Activated T-cell treated with anti-CD3 and anti-CD28 coated beads, Interleukin-2, amount 50 U/mL, for 48 hours (primary cell): ENCODE results near the gene ADIG.

ENCODE experiments used
- DNase-seq, 2 experiments: peaks; one replicate each; pipeline ENCODE4 v3.0.0-alpha.2; 2020

Gene ADIG

DNA sequence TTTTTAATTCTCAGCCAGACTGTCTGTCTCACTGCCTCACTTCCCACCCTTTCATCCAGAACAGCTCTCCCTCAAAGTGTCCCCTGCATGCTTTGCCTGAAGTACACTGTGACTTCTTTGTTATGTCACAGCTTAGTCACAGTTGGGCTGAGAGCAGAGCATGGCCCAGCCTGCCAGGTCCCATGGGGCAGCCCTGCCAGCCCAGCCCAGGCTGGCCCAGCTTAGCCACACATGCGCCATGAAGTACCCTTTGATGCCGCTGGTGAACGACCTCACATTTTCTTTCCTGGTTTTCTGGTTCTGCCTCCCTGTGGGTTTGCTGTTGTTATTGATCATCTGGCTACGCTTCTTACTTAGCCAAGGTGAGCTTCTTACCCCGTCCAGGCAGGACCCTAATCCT is at the start of gene ADIG:
Gene ADIG, plus strand, starts transcription at position 185 of the 400 bp plus-strand sequence. Its CDS starts 54 bp downstream, at position 239.
- no peak for DNase-seq

DNA sequence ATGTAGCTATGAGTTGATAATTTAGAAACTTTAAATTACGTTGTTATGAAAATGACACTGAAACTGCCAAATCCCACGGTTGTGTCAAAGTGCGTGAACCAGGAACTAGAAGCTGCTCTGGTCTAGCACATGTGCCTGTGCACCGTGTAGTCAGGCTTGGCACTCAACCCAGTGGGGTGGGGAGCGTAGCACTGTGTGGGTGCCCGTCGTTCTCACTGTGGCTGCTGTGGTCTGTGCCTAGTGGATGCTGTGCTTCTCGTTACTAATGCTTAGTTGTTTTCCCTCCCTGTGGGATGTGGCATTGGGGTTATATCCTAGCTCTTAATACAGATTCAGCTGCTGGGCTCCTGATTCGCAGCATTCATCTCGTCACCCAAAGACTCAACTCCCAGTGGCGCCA is 46.2 kb upstream of the ADIG start:
- DNase-seq = peak; percentile 36 to 55

DNA sequence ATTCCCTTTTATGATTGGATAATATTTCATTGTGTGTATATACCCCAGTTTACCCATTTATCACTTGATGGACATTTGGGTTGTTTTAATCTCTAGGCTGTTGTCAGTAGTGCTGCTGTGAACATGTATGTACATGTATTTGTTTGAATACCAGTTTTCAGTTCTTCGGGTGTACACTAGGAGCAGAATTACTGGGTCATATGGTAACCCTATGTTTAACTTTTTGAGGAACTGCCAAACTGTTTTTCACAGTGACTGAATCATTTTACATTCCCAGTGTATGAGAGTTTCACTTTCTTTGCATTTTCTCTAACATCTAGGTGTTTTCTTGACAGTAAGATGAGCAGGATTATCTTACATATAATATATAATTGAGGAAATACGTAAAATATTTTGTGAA is 44.7 kb upstream of the ADIG start:
- DNase-seq = no peak

DNA sequence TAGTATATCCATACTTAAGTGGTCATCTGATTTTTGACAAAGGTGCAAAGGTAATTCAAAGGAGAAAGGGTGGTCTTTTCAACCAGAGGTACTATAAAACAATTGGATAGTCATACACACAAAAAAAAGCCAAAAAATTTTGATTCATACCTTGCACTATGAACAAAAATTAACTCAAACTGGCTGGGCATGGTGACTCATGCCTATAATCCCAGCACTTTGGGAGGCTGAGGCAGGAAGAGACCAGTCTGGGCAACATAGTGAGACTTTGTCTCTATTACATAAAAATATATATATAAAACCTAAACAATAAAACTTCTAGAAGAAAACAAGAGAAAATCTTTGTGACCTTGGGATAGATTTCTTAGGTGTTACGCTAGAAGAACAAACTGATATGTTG is 43.8 kb upstream of the ADIG start:
- DNase-seq = no peak

DNA sequence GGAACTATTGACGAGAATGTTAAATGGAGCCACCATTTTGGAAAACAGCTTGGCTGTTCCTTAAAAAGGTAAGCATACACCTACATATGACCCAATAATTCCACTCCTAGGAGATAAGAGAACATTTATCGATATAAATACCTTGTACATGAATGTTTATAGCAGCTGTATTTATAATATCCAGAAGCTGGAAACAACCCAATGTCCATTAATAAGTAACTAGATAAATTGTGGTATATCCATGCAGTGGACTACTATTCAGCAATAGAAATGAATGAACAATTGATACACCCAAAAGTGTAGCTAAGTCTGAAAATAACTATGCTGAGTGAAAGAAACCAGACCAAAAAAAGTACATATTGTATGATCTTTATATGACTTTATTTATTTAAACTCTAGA is 42.2 kb upstream of the ADIG start:
- no peak for DNase-seq

DNA sequence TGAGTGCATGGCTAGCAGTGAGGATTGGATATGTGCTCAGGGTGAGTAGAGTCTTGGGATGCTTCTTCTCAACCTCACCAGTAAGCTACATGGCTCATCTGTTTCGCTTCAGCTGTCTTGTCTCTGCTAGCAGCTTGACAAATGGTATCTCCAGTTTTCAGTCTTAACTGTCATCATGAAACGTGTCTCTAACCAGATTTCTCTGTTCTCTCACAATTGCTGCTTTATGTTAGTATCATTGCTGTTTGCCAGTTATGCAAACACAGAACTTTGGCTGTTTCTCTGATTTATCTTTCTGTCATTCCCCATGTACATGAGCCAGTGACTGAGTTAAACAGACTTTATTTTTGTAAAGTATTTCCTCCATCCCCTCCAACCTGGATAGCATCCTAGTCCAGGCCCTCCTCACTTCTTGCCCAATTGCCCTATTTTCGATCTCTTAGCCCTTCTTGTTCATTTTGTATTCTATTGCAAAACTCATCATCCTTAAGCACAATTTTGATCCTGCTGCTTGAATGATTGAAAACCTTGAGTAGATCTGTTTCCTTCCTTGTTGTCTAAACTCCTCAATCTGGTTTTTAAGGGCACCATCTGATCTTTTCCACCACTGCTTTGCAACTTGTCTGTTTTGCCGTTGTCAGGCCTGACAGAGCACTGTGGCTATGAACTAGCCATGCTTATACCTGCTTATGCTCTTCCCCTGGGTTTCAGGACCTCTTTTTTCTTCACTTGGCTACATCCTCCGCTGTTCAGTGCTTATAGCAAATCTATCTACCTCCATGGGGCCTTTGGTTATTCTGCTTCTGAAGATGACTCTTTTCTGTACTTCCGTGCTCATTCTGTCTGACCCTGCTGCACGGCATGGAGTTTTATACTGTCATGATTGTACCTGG is 37.7 kb upstream of the ADIG start:
- no peak for DNase-seq

DNA sequence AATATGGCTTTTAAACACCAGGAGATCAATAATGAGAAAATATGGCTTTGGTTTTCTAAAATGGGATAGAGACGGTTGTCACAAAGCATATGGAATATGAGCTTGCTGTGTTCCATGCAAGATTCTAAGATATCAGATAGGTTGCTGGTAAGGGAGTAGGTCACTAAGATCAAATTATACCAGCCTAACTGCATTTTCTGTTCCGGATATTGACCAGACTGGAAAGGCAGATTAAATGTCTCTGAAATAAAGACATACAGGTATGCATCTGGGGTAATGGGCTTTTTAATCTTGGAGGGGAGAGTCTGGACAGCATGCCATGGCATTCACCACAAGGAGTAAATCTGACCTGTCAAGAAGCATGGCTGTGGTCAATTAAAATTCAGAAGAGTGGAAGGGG is 35.2 kb upstream of the ADIG start:
- no peak for DNase-seq

DNA sequence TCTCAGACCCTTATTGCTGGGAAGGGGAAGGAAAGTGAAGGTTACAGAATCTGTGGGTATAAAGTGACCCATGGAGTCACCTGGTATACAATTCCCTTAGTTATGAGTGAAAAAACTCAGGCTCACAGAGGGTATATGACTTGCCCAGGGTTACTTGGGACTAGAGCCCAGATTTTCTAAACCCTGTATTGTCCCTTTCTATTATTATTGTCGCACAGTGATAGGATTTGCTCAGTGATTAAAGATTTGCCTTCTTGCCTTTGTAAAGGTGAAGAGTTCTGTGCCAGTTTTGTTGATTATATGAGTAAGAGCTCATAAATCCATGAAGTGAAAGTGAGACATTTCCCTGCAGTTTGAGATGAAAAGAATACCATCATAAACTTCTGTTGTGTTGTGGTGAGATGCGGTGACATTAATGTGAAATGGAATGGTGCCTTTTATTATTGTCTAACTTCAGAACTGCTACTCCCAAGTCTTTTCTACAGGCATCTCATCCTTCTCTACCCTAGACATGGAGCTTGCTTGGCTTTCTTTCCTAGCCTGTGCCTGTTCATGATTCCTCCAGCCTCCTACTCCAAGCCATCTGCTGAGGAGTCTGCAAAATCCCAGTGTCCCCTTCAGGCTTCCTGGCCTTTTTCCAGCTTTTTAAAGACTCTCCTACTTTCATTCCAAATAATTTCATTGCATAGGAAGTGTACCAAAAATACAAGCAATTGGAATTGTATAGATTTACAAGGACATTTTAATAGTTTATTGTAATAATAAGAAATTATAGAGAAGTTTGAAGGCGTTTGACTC is 33.5 kb upstream of the ADIG start:
- no peak for DNase-seq

DNA sequence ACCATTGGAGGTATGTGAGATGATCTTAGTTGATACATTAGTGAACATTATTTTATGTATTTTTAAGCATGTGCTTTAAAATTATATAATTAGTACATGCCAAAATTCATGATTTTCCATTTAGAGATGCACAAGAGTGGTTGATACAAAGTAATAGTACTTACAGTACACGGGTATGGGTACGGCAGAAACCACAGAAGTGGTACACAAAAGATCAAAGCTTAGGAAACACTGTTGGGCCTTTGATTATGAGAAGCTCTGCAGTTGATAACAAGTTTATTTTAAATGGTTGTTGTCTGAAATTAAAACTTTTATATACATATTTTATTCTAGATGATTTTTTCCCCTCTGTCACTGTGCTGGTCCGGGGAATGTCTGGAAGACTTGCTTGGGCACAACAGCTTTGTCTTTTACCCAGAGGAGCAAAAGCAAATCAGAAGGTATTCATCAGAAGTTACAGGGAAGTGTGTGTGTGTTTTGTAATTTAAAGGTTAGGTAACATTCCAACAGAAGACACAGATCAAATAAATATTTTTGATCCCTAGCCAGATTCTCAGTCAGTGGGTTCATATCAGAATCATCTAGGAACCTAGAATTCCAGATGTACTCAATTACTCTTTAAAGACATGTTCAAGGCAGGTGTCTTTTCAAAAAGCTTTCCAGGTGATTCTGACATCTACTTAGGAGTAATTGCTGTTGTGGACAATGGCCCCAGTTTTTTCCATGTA is 32.5 kb upstream of the ADIG start:
- no peak for DNase-seq

DNA sequence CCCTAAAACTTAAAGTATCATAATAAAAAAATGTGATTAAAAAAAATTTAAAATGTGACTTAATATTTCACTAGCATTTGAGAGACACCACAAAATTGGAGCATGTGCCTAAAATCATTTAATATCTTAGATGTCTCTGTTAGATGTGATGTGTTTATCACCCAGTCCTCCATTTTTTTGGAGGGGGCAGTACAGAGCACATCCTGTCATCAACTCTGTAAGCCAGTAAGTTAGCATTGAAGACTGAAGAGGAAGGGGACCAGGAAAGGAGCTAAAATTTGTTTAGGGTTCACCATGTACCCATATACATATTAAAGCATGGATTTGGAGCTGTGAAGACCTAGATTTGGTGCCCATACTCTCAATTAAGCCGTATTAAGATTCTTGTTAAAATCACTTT is 30.7 kb upstream of the ADIG start:
- DNase-seq = no peak

DNA sequence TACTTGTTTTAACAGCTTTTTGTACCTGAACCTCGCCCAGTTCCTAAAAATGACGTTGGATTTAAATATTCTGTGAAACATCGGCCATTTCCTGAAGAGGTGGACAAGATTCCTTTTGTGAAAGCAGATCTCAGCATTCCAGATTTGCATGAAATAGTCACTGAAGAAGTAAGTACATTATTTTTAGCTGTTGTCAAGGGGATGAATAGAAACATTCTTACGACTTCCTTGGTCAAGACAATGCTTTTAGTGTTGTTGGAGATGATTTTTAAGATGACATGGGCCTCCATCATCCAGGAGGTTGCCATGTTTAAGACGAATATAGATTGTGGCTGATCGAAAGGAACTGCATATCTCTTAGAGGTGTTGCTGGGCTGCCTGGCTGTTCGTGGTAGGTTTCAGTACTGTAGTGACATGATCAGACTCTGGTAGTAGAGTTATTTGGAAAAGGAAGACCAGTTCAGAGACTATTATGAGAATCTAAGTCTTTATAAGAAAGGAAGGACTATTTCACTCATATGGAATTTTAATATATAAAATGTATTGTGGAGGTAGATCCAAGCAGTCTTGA is 29.9 kb upstream of the ADIG start:
- no peak for DNase-seq

DNA sequence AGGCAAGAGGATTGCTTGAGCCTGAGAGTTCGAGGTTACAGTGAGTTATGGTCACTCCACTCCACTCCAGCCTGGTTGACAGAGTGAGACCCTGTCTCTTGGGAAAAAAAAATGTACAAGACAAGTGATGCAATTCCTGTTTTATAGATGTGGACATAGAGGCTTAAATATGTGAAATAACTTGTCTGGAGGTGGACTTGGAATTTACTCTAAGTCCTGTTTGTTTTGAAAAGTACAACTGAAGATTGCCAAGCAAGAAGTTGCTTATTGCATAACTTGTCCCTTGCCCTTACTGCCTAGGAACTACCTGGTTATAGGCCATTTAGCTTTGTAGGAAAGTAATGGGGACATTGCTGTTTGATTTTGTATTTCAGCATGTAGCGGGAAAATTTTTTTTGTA is 26.0 kb upstream of the ADIG start:
- DNase-seq = no peak

DNA sequence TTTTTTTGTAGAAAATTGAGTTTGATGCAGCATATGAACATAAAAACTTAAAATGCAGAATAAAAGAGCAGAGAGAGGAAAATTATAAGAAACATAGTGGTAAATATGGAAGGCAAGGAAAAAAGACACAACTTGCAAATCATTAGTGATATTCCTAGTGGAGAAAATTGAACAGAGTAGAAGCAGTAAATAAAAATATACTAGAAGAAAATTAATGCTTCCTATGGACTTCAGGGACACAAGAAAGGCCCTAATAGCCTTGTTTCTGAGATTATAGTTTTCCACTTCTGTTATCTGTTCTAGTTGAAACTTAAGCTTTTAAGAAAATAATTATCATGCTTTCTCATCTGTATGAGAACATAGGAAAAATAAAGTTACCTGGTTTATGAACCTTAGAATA is 25.6 kb upstream of the ADIG start:
- no peak for DNase-seq

DNA sequence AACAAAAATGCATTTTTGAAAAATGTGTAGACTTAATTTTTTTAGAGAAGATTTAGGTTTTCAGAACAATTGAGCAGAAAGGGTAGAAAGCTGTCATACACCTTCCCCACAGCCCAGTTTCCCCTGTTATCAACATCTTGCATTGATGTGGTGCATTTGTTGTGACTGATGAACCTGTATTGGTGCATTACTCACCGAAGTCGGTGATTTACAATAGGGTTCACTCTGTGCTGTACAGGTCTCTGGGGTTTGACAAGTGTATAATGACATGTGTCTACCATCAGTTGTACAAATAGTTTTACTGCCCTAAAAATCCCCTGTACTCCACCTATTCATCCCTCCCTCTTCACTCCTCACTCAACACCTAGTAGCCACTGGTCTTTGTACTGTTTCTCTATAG is 23.8 kb upstream of the ADIG start:
- no peak for DNase-seq

DNA sequence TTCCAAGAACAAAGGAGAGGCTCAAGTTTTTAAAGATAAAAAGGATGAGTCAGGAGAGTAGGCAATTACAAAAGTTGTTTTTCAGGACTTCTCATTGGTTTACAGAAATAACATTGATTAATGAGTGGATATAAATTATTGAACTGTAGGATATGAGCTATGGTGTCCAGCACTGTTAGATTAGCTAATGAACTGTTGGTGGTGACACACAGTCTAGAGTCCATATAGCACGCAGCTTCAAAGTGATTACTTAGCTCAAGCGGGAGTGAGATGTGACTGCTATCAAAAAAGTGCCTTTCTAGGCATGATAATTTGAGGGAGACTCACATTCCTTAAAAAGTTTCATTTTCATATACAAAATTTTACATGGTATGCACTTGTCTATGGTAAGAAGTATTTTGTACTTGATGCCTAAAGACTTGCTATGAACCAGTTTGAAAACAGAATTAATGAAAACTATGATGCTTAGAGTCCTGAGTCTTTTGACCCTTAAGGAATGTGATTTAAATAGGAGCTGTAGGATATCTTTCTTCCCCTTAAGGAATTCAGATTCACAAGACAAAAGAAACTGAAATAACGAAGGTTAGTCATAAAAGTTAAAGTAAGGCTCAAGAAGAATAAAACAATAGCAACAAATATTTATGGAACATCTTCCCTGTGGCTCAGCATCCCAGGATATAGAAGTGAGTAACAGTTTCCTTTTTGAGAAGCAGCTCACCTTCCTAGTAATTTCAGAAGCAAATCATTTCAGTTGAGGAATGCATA is 22.2 kb upstream of the ADIG start:
- no peak for DNase-seq

DNA sequence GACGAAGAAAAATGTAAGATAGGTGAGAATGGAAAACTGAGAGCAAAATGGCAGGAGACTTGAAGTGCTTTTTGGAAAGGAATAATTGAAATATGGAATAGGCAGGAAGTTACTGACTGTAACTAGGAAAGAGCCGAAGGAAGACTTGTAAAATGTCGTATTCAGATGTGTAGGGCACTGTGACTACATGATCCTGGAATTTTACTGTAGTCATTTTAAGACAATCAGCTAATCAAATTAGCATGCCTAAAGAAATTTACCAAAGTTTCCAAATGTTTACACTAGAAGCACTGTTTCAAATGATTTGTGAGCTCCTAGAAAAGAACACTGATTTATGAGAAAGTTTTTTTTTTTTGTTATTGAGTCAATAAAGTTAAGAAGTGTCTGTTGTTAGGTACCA is 21.2 kb upstream of the ADIG start:
- no peak for DNase-seq

DNA sequence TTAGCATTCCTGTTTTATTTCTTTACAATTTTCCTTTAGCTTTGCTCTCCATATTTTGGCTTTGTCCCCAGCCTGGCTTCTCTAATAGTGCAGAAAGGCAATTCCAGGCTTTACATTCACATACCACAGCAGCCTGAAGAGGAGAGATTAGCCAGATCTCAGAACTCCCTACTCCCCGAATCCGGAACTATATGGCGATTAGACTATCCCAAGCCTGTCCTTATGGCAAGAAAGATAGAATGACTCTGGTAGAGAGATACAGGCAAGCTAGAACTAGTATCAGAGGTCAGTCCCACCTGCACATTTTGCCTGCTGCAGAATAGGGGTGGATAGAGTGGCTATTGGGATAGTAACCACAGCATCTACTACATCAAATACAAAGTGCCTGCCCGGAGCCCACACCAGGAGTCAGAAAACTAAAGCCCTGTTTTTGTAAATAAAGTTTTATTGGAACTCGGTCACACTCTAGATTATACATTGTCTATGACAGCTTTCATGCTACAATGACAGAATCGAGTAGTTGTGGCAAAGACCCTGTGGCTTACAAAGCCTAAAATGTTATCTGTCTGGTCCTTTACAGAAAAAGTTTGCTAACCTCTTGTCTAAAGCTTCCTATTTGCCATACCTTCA is 17.1 kb upstream of the ADIG start:
- DNase-seq = no peak

DNA sequence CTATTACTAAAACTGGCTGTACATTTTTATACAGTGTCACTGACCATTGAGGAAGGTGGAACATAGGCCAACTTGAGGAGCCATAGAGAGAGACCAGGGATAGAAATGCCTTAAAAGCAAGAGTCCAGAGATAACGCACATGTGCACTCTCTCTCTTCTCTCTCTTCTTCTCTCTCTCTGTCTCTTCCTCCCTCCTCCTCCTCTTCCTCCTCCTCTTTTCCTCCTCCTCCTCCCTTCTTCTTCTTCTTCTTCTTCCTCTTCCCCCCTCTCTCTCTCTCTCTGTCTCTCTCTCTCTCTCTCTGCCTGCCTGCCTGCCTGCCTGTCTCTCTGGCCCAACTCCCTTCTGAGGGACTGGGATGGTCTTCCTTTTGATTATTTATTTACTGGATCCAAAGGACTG is 16.3 kb upstream of the ADIG start:
- no peak for DNase-seq

DNA sequence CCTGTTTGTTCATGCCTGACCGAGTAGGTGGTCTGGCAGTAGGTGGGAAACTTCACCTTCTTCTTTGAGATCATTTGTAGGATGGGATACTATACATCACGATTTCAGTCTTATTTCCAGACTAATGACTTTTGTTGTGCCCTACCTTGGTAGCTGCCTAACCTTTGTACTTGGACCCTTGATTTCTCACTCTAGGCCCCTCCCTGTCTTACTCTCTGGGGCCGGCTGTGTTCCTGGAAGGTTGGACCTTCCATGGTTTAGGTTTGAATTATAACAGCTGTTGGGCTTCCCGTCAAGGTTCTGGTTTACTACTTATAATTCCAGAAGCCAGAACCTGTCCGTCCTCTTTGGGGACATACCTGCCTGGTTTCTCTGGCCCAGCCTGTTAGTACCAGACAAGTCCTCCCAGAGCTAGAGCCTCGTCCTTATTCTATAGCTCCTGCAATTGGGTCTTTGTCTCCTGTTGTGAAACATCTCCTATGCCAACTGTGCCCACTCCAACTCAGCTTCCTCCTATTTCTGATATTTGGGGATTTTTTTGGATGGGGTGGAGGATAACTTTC is 14.9 kb upstream of the ADIG start:
- no peak for DNase-seq

DNA sequence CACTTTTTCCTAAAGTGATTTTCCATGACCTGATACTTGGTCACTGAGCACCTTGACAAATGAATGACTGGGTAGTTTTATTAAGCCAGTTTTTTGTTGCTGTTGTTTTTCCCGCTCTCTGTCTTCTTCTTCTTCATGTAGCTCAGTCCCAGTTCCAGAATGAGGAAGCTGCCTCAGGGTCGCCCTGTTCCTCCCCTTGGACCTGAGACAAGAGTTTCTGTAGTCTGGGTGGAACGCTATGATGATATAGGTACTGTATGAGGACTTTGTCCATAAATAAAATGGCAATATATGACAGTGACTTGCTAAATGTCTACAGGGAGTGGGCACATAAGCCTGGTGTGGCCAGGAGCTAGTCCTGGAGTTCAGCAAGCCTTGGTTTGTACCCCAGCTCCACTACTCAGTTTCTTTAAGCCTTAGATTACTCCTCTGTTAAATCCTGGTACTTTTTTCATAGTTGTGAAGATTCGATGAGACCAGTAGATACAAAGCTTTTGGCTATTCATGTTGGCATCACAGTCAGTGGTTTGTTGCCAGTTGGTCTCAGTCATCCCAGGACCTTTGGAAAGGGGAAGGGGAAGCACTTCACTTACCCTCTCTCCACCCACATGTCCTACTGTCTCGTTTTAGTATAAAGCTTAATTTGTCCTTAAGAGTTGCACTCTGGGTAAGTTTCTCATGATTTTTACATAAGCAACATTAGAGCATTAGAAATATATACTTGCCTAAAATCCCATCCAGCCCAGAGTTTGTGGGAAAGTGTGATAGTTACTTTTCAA is 11.1 kb upstream of the ADIG start:
- DNase-seq = no peak

DNA sequence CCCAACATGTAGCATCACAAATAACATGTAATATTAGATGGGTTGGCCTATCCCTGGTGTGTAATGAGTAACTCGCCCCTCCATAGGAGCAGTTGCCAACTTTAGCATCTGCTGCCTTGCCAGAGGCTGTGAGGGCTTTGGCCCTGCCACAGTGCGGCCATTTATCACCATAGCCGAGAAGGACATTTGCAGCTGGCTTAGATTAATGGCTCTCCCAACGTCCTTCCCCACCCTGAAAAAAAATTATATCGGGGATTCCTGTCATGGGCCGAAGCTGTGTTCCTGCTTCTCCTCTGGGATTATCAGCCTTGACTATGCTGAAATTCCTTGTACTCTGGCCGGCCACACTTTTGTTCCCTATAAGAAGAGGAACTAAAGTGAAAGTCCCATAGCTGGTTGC is 7.6 kb upstream of the ADIG start:
- DNase-seq = no peak
